ENCODE measurements around the gene CAPZB. TPM values are rescaled to one million over a fixed set of nuclear protein-coding genes. Genes with fewer than 3 reads are reported as not detected.

Gene CAPZB
- polyA plus RNA-seq, 2 of the 4 experiments (the other 2 are of a cell fraction), result 133 to 296 TPM

GRCh38 chr1:19533626-19534025 is 48.3 kb upstream of the CAPZB start:
- ChIA-PET POLR2A (interaction anchor here (0.6 kb wide), 1 partner anchor 103 kb away, joined by 3 read pairs; no protein-coding TSS in a partner anchor), CTCF (interaction anchor here (1.0 kb wide), 1 partner anchor 9 kb away, joined by 3 read pairs; no protein-coding TSS in a partner anchor)
- TF ChIP-seq NFE2L2 (conservative IDR thresholded peaks at IDR 0.05; ENCODE audit: low read length), result no peak
- TF ChIP-seq HOXB13 (CRISPR knock-in tag; IDR thresholded peaks at IDR 0.05; ENCODE audit: low read depth), result no peak
- TF ChIP-seq CBX8 (IDR thresholded peaks at IDR 0.05), result no peak
- TF ChIP-seq JUNB (IDR thresholded peaks at IDR 0.05), result no peak
- no peak for TF ChIP-seq MAX (IDR thresholded peaks at IDR 0.05)
- TF ChIP-seq GATA3 (IDR thresholded peaks at IDR 0.05; ENCODE audit: borderline replicate concordance), result no peak
- no peak for TF ChIP-seq KDM1A (IDR thresholded peaks at IDR 0.05; ENCODE audit: low read depth)
- TF ChIP-seq CHD2 (IDR thresholded peaks at IDR 0.05; ENCODE audit: low read length, partially characterized antibody), result no peak
- TF ChIP-seq FOXS1 (CRISPR knock-in tag; IDR thresholded peaks at IDR 0.05), result no peak
- no peak for TF ChIP-seq CTCF (IDR thresholded peaks at IDR 0.05)
- no peak for TF ChIP-seq KDM5A (IDR thresholded peaks at IDR 0.05)
- H3K27ac ChIP-seq, result no peak overlapping the region
- H3K4me2 ChIP-seq, result no peak overlapping the region
- H3K9me3 ChIP-seq, result peaks cover 14% of the 10 kb centered on the region; the same call in 2 of the 3 replicates
- ATAC-seq, result no peak
- no peak for DNase-seq (ENCODE audit: low read depth in 1 of 2, low spot score in 1 of 2)
- no peaks in the 10 kb centered on the region for H3K4me1 ChIP-seq
- no peak for FAIRE-seq
- H3K4me3 ChIP-seq, result no peak overlapping the region
- 65% methylated on average over 7 of the region's 7 CpGs for WGBS (ENCODE audit: missing lambda C conversion rate)

- Histone ChIP-seq H3K4me1 (no peaks in the 10 kb centered on the region), H3K4me2 (no peak overlapping the region), H3K4me3 (no peak overlapping the region), H3K9me3 (peaks cover 13% of the 10 kb centered on the region; the same call in 2 of the 3 replicates), H3K27ac (no peak overlapping the region)
- WGBS (ENCODE audit: missing lambda C conversion rate), result 84% methylated on average over 3 of the region's 4 CpGs
- POLR2A ChIA-PET, result no interaction called here
- DNase-seq (ENCODE audit: low read depth in 1 of 2, low spot score in 1 of 2) (no peak), ATAC-seq (no peak), FAIRE-seq (no peak)
- CTCF ChIA-PET, result interaction anchor here (1.0 to 1.3 kb wide), 2 partner anchors 8 to 41 kb away, joined by 3 read pairs; no protein-coding TSS in a partner anchor
- TF ChIP-seq HES2 (IDR thresholded peaks at IDR 0.05) (no peak), RCOR1 (IDR thresholded peaks at IDR 0.05; ENCODE audit: low read depth, low read length) (no peak), RNF2 (IDR thresholded peaks at IDR 0.05; ENCODE audit: borderline replicate concordance, low read depth) (no peak), MAX (IDR thresholded peaks at IDR 0.05) (no peak), ZNF302 (CRISPR knock-in tag; IDR thresholded peaks at IDR 0.05) (no peak), HOXB13 (CRISPR knock-in tag; IDR thresholded peaks at IDR 0.05; ENCODE audit: low read depth) (no peak), FOSB (CRISPR knock-in tag; IDR thresholded peaks at IDR 0.05) (no peak), CTCF (IDR thresholded peaks at IDR 0.05) (no peak)
These were observed 47.2 kb upstream of the CAPZB start for GRCh38 chr1:19532519-19532918.

GRCh38 chr1:19529664-19530063 is 44.3 kb upstream of the CAPZB start:
- CTCF ChIA-PET, result no interaction called here
- no peak for TF ChIP-seq MAZ (IDR thresholded peaks at IDR 0.05; ENCODE audit: borderline replicate concordance, low read depth, low read length)
- TF ChIP-seq ZC3H11A (IDR thresholded peaks at IDR 0.05), result no peak
- TF ChIP-seq EP300 (IDR thresholded peaks at IDR 0.05), result no peak
- TF ChIP-seq HOXB5 (CRISPR knock-in tag; IDR thresholded peaks at IDR 0.05), result no peak
- TF ChIP-seq REST (IDR thresholded peaks at IDR 0.05), result no peak
- TF ChIP-seq E2F6 (IDR thresholded peaks at IDR 0.05; ENCODE audit: borderline replicate concordance, low read depth), result no peak
- no peak for TF ChIP-seq FOSB (CRISPR knock-in tag; IDR thresholded peaks at IDR 0.05)
- TF ChIP-seq RCOR1 (IDR thresholded peaks at IDR 0.05; ENCODE audit: low read depth, low read length), result no peak
- TF ChIP-seq ELK1 (IDR thresholded peaks at IDR 0.05; ENCODE audit: low read depth, low read length), result no peak
- no peak for TF ChIP-seq GATA3 (IDR thresholded peaks at IDR 0.05; ENCODE audit: borderline replicate concordance)

More at GRCh38 chr1:19529664-19530063, 44.3 kb upstream of the CAPZB start:
- WGBS (ENCODE audit: missing lambda C conversion rate), result 84% methylated on average over 7 of the region's 7 CpGs
- Histone ChIP-seq H3K4me1 (0 out of 3 replicates have a peak, but pooled peaks cover 5% of the 10 kb centered on the region), H3K27ac (no peak overlapping the region), H3K9me3 (no peaks in the 10 kb centered on the region), H3K4me3 (no peak overlapping the region), H3K4me2 (no peak overlapping the region)
- POLR2A ChIA-PET, result no interaction called here
- ATAC-seq (no peak), FAIRE-seq (no peak), DNase-seq (ENCODE audit: low read depth in 1 of 2, low spot score in 1 of 2) (no peak)

Measured in A549 (cell line).